Suppressor macrophage treated with lipopolysaccharide for 4 hours (primary cell): ENCODE results near the gene PACRG.
A peak's percentile ranks its signal among the peaks of the same experiment; 100 is the strongest.

Experiments
- DNase-seq: peaks from one replicate; pipeline ENCODE4 v3.0.0-alpha.2; 2020

The PACRG gene

DNA sequence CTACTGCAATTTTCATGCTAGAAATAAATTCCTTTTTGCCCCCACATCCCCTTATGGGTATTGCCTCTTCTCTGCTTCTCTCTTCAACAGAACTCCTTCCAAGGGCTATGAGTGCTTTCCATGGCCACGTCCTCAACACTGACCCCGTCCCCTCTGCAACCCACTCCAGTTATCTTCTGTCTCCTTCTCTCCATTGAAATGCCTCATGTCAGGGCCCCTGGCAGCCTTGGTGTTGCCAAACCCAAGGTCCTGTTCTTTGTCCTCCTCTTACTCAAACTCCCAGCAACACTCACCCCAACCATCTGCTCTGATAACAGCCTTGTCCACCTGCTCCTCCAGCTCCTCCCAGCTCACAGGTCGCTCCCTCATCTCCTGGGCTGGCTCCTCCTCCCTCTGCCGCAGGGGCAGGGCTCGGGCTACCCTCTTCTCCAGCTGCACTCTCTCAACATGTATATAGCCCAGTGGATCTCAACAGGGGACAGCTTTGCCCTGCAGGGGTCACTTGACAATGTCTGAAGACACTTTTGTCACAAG is 490.7 kb downstream of the PACRG start:
- no peak for DNase-seq

DNA sequence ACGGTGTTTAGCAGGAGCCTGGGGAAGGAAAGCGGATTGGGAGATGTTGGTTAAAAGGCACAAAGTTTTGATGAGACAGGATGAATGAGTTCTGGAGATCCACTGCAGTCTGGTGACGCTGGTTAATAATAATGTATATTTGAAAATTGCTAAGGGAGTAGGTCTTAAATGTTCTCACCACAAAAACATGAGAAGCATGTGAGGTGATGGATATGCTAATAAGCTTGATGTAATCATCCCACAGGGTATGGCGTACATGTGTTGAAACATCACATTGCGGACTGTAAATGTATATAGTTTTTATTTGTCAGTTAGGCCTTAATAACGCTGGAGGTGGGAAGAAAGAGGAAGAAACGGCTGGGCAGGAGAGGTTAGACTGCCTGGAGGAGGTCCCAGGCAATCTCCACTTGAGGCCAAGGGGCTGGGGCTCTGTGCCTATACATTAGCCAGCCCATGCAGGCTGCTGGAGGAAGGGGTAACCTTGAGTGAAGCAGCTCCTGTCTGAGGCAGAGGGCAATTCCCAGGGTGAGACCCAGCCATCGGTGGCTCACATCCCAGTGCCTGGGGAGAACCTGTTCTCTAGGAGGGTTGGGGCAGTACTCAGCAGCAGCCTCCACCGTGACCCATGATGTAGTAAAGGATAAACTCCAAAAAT is 498.5 kb downstream of the PACRG start:
- DNase-seq = no peak

DNA sequence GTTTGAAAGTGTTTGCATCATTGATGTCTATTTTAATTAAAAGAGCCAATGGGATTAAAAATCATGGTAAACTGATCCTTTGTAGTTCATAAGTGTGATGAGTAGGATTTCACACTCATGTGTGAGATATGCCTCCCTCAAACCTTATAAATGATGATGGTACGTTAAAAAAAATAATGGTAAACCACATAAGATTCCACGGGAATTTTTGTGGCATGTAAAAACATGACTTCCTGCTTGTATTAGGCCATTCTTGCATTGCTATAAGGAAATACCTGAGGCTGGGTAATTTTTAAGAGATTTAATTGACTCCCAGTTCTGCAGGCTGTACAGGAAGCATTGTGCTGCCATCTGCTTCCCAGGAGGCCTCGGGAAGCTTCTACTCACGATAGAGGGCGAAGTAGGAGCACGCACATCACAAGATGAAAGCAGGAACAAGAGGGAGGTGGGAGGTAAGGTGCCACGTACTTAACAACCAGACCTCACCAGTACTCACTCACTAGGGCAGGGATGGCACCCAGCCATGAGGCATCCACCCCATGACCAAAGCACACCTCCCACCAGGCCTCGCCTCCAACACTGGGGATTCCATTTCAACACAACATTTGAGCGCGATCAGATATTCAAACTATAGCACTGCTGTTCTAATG is 499.2 kb downstream of the PACRG start:
- DNase-seq = no peak

DNA sequence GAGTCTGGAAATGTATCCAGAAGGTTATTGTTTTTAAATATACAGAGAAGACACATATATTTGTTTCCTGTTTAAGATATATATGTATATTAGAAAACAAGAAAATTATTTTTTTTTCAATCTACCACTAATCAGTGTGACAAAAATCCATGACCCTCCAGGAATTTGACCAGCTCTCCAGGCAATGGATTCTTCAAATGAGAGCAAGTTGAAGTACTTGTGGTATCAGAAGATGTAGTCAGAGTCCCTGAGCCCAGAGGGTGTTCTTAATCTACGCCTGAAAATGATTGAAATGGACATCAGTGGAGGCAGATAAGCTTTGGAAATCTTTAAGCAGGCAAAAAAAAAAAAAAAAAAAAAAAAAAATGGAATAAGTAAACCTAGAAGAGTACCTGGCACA is 500.3 kb downstream of the PACRG start:
- DNase-seq = no peak

DNA sequence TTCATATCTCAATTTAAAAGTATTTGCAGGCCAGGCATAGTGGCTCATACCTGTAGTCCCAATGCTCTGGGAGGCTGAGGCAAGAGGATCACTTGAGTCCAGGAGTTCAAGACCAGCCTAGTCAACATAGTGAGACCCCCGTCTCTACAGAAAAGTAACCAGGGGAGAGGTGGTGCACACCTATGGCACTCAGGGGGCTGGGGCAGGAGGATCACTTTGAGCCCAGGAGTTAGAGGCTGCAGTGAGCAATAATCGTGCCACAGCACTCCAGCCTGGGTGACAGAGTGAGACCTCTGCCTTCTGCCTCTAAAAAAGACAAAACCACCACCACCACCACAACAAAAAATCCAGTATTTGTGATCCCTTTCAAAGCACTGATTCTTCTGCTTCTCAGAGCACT is 501.3 kb downstream of the PACRG start:
- DNase-seq = no peak

DNA sequence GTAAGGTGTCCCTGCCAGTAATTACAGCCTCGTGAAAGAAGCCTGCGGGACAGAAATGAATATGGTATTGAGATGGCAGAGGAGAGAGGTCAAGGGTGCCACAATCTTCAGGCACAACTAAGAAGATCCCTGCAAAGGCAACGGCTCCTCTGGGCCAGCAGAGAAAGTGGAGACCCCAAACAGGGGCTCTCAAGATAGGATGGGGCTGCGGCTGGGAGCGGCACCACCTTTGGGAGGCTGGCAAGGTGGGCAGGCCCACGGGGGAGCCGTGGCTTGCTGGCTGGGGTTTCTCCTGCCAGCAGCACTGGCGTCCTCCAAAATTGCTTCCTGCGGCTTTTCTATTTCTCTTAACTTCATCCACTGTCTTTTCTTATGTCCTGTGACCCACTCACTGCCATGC is 503.1 kb downstream of the PACRG start:
- DNase-seq = no peak

DNA sequence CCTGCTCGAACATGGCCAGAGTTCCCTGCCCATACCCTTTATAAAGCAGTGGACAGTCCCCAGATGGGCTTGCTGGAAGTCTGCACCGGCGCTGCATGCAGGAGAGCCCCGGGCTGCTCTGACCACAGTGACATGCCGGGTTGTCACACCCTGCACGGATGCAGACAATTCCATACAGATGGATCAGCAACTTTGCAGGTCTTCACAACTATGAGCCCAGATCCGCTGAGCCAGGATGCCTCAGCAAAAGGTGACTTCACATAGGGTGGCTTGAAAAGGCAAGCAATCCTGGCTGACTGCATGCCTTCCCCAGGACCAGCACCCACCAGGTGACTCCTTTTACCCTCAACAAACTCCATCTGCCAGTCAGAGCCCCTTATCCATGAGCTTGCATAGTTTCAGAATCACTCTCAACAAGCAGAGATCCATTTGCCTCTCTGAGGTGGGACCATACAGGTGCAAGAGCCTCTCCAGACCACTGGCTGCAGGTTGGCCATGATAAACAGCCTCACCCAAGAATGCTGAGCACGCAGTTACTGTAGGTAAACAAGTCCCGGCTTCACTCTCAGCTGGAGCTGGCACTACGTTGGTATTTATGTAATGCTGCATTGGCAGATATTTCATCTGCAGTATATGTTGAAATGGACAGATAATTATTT is 503.7 kb downstream of the PACRG start:
- no peak for DNase-seq

DNA sequence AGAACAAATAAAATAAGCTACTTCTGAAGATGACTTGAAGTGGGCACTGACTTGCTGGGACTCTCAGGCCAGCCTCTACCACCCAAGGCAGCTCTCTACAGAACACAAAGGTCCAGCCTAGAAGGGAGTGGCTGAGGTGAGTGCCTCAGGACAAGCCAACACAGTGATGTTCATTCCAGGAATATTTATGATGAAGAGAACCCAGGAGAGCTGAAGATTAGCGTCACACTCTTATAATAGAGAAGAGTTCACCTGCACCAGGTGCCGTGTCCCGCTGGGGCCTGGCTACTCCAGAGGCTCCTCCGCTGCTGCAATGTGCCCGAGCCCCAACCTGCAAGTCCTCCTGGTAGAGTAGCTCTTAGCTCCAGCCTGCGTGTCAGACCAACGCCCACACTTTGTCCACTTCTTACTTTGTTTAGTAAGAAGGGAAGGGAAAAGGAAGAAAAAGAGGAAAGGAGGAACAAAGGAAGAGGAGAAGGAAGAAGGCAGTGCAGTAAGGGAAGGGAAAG is 504.3 kb downstream of the PACRG start:
- DNase-seq = no peak

DNA sequence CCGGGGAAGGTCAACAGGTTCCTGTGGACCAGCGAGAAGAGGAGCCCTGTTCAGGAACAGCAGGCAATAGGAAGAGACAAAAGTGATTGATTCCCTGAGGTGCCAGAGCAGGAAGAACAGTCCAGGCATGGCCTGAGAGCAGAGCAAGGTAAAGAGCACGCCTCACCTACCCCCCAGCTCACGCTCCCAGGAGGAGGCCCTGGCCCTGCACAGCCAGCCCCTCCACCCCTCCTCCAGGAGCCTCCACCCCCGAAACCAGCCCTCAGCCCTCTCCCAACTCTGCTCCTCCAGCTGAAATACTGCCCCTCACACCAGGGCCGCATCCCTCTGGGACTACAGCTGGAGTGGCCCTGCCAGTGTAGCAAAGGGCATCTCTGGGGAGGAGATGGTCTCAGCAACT is 504.9 kb downstream of the PACRG start:
- DNase-seq = no peak

DNA sequence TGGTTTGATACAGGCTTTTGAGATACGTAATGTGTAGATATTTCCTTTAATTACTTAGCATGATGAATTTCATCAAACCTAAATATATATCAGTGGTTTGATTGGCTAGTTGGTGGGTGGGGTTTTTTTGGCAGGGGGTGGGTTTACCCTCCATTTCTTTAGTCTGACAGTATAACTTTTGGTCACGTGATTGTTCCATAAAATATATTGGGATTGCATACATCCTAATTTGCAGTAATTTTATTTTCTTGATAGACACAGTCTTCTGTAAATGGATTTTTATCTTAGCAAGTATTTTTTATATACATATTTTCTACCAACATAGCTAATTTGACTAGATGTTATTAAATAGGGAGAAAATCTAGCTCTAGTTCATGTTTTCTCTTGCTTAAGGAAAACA is 509.3 kb downstream of the PACRG start:
- DNase-seq = no peak

DNA sequence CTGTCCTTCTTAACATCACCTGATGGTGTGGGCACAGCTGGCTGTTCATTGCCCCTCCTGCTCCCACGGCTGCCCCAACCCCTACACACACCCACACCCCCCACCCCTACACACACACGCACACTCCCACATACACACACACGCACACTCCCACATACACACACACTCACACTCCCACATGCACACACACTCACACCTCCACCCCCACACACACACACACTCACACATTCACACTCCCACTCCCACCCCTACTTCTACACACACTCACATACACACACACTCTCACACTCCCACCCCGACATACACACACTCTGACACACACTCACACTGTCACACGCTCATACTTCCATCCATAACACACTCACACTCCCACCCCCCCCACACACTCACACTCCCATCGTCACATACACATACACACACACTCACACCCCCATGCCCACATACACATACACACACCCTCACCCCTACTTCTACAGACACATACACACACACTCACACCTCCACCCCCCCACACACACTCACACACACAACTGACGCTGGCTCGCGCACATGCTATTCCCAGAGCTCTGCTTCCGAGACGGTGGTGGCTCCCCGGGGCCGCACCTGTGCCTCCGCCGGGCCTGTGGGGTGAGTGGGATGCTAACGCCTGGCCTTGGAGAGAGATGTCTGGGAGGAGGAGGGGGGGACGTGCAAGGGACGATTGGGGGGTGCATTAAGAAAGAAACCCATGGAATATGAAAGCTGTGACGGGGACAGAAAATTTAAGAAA is 512.0 kb downstream of the PACRG start:
- DNase-seq = no peak

DNA sequence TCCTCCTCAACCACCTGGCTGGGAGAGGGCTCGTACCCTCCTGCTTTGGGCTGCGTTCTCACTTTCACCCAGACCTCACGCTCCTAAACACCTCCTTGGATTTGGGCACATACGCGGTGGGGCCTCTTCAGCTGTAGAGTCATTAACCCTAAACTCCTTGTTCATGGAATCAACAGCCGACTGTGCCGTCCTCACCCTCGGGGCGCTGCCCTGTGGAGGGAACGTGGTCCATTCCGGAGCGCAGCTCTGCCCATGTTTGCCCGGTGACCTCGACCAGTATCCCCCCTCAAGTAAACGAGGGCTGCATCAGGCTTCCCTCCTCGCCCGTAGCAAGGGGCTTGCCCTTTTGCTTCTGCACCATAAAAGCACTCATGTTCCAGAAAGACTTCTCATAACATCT is 512.8 kb downstream of the PACRG start:
- DNase-seq = no peak

DNA sequence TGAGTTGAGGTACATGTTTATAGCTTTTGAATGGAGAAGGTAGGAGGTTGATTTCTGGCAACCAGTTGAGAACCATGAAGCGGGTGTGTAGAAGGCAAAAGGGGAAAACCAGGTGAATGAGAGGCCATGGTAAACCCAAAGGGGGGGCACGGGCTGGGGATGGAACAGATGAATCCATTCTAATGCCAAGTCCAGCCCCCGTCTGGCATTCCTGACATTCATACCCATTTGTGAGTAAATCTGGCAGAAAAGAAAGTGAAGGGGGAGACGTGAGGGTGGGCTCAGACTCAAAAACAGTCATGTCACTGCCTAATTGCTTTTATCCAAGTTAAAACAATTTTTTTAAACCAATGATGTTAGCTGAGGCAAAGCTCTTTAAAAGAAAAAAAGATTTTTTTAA is 513.9 kb downstream of the PACRG start:
- DNase-seq = no peak

DNA sequence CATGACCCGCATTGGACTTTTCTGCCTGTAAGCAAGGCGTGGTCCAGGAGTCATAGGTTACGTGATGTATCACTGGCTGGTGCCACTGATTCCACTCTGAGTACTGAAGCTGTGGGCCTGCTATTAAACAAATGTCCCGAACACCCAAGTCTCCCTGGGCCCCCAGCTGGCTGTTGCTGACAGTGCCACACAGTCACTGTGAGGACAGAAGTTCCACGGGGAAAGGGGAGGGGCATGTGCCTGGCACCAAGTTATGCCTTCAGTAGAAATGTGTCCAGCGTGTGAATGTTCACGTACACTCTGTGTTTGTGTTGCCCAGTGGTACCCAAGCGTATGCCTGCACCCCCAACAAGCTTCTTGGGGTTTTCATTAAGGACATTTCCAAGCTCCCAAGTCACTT is 515.3 kb downstream of the PACRG start:
- DNase-seq = no peak

DNA sequence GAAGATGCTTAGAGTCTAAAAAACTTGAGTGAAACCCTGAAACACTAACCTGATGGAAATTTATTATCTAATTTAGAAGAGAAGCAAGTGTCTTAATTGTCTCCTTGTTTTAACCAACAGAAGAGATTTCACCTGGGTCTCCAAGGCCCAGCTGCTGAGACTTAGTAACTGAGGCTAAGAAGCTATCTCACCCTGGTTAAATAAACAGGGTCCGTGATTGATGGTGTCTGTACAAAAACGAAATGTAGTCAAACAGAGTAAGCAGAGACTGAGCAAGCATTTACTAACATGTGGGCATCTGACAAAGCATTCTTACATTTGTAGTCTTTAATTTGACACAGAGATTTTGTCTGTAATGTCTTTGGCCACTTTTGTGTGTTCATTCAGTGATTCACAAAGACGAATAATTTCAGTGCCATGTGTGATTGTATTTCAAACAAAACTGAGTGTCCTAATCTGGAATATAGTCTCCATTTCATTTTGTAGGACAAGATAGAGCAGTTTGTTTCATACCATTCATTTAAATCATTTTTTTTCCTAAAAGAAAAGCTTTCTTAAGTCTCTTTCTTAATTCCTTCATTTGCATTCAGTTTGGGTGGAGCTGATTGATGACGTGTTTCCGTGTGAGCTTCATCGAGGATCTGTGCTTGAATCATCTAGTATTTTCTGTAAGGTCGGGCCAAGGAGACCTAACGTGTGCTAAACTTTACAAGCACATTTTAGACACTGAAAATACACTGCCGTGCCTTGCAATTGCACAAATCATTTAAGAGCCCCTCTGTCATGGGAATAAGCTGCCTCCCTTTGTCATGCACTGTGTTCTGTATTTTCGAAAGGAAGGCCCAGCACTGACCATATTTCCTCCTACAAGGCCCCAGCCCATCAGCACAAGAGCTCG is 516.2 kb downstream of the PACRG start:
- DNase-seq = no peak

DNA sequence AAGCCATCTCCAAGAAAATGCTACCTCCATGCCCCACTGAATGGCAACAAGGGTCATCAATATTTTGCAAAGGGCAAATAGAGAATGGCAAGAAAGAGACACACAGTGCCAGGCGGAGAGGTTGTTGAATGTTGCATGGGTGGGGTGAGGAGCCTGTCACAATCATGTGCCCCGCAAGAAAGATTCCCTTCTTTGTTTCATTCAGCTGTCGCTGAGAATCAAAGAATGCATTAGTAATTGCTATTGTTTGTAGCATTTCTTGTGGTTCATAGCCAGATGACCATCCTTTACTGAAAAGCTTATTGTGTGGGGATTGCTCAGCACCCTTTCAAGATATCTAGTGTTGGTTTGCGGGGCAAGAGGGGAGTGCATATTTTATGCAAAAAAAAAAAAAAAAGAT is 520.3 kb downstream of the PACRG start:
- no peak for DNase-seq

DNA sequence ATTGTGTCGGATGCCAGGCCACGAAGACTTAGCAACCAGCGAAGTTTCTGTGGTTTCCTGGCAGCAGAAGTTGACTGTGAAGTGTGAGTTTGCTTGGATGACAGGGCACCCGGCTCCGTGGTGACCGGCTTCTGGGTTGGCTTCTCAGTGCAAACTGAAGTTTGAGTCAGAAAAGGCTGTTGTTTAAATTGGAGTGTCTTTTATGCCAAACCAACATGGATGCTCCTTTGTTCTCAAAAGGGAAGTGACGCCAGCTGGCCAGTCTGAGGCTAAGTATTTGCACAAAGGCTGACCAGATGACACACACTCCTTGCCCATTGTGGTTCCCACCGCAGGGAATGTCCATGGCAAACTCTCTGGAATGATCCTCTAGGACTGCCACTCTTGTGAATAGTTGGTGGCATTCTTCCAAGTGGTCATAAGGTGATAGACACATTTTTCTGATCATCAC is 521.9 kb downstream of the PACRG start:
- peak; percentile 27 for DNase-seq

DNA sequence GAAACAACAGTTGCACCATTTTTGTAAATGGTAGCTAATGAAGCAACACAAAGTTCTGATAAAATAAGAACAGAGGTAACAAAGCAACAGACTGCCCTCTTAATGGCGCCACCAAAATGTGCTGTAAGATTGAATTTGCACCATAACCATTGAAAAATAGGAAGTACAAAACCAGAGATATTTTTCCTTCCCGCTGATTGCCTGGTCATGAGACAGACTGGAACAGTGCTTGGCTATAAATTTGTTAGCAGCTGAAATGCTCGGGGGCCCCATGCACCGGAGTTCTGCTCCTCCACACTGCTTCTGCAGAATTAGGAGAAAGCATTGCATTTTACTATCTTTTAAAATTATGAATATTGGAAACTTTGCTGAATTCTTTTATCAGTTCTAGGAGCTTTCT is 522.3 kb downstream of the PACRG start:
- DNase-seq = peak; percentile 53

DNA sequence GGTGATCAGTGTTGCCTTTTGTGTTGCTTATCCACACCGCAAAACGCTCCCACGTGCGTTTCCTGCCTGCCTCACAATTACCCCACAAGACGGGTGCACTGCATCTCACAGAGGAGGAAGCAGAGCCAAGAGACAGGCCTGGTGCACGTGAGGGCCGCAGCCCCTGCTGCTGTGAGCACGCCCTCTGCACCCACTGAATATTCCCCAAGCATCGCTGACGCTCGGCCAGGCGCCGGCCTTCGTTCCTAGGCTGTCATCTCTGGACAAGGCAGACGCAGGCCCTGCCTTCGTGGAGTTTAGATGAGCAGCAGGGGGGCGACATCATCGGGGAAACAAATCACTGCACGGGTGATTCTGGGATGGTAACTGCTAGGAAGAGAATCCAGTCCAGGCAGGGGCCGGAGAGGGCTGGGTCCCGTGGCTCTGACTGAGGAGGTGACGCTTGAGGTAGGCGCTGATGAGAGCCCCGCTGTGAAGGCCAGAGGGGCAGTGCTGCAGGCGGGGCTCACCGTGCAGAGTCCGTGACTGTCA is 524.4 kb downstream of the PACRG start:
- DNase-seq = peak; percentile 17

DNA sequence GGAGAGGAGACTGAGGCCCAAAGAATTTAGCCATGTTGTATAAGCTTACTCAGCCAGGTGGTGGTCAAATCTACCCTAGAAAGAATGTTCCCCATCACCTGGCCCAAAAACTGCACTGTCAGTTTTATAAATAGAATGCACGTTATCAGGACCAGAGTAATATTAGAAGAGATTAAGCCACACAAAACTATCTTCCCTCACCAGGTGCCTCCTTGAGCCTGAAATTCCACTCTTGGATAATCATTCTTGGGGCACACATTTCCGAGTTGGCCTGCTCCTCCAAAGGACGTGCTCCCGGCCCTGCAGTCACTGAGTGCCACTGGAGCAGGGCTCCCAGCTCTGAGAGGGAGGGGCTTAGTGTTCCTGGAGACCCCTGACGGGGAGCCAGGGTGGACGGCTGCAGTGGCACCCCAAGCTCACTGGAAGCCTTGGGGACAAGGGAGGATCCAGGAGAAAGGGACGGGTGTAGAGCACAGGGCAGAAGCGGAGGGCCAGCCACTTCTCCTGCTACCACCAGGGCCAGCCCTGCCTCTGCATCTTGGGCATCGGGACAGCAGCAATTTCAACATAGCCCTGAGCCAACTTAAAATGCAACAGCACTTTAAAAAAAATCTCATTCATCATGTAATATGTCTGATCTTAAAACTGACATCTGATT is 525.9 kb downstream of the PACRG start:
- DNase-seq = no peak

DNA sequence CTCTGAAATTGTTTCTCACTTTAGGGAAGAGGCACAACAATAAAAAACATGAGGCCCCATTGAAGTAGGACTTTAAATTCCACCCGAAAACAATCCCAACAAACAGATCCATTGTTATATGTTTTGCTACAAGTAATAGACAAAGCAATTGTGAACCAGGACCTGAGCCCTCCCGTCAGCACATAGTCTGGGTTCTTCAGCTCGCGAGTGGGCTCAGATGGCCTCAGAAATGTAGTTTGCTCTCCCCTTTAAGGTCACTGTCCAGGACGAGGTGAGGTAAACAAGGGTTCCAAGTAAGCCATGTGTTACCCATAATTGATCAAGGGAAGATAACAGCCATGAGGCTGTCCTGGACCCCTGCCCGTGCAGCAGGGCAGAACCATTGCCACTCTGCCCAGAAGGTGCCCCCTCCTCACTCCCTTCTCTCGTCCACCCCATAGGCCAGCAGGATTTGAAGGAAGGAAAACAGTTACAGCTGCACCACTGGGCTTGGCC is 526.6 kb downstream of the PACRG start:
- no peak for DNase-seq
